GM19467 (cell line): ENCODE data around the gene TREX2.
A peak's percentile ranks its signal among the peaks of the same experiment; 100 is the strongest.

ENCODE experiments used
- ATAC-seq: cut with Tn5 transposase; IDR thresholded peaks from one replicate; pipeline ENCODE4 v1.9.1; 2021; ENCODE audit warnings: mild to moderate bottlenecking, moderate library complexity; ENCODE audit not compliant: unreplicated experiment

TREX2 gene

DNA sequence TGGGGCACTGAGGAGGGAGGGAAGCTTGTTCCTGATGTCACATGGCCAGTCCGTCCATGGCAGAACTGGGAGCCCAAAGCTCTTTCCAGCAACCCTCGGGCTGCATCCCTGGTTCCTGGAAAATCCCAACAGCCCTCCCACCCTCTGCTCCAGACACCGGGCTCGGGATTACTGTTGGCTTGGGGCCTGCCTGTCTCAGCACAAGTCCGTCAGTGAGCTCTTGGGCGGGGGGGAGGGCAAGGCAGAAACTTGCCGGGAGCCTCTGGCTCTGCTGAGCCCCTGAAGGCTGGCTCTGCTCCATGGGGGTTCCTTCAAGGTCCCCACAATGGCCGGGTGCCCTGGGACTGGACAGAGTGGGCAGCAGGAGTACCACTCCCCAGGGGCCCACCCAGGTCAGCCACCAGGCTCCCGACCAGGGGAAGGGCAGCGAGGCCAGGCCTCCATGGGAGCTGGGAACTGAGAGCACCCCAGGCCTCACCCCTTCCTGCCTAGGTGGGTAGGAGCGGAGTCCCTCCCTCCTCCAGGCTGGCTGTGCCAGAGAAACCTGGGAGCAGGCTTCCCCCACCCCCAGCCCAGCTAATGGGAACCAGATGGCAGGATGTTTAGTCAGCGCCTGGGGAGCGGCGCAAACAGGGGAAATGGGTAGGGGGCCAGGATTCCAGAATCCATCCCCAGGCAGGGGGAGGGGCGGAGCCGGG lies 31.0 kb upstream of the TREX2 start:
- no peak for ATAC-seq

DNA sequence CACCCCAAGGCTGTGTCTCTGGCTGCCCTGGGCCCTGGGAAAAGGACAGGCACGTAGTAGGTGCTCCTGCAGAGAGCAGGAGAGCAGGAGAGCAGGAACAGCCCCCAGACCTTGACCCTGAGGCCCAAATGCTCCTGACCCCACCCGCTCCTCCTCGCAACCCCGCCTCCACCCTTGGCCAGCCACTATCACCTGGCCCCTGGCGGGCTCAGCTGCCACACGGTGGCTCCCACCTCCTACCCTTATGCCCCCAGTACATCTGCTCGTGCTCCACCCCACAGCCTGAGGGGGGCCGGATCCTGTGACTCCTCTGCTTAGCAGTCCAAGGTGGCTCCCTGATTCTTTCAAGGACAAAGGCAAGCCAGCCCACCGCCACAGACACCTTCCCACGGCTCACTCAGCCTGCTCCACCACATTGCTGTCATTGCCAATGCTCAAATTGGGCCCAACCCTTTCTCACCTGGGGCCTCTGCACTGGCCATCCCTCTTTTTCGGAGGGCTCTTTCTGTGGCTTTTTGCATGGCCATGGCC lies 30.0 kb upstream of the TREX2 start:
- ATAC-seq: no peak

- ATAC-seq: no peak
Measured at GRCh38 chrX:153475271-153475670, 29.4 kb upstream of the TREX2 start.

DNA sequence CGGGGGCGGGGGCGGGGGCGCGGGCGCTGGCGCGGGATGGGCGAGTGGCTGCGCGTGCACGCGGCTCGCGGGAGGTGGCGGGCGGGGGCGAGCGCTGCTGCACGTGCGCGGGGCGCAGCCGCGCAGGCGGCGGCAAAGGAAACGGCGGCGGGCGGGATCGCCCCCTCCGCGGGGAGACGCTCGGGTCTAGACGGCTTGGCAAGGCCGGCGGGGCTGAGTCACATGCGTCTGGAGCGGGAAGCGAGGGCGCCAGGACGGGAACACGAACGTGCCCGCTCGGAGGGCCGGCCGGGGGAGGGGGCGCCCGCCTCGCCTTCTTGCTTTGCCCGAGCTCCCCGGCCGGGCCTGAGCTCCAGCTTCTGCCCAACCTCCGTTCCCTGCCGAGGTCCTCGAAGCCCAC lies 28.9 kb upstream of the TREX2 start:
- no peak for ATAC-seq

DNA sequence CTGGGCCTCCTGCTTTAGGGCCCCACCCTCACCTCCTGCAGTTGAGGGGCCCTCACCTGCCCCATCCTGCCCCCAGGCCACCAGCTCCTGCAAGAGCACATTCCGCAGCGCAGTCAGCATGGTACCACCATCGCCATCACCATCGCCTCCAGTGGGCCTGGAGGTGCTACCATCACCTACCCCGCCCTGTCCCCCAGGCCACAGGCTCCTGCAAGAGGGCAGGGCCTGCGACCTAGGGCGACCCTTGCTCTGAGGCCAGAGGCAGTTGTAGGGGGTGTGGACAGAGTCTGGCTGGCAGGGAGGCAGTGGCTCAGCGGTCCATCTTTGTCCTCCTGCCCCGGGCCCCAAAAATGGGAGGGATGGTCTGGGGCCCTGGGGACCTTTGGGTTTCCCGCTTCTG lies 28.4 kb upstream of the TREX2 start:
- ATAC-seq: no peak

DNA sequence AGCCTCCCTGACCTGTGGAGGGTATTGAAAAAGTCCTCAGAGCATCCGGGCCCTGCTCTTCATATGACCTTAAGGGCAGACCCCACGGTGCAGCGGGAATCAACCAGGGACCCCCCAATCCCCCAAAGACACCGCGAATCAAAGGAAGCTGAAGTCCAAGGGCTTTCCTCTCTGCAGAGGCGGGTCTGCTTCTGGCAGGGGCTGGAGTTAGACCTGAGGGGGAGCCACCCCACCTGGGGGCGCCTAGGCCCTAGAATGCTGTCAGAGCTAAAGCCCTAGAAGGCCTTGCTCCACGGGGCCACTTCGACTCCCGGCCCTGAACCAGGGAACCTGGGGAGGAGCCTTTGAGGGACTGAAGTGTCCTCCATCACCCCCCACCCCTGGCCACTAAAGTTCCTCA lies 27.3 kb upstream of the TREX2 start:
- ATAC-seq: no peak

- ATAC-seq: no peak
Measured at GRCh38 chrX:153471663-153472280, 25.9 kb upstream of the TREX2 start.

DNA sequence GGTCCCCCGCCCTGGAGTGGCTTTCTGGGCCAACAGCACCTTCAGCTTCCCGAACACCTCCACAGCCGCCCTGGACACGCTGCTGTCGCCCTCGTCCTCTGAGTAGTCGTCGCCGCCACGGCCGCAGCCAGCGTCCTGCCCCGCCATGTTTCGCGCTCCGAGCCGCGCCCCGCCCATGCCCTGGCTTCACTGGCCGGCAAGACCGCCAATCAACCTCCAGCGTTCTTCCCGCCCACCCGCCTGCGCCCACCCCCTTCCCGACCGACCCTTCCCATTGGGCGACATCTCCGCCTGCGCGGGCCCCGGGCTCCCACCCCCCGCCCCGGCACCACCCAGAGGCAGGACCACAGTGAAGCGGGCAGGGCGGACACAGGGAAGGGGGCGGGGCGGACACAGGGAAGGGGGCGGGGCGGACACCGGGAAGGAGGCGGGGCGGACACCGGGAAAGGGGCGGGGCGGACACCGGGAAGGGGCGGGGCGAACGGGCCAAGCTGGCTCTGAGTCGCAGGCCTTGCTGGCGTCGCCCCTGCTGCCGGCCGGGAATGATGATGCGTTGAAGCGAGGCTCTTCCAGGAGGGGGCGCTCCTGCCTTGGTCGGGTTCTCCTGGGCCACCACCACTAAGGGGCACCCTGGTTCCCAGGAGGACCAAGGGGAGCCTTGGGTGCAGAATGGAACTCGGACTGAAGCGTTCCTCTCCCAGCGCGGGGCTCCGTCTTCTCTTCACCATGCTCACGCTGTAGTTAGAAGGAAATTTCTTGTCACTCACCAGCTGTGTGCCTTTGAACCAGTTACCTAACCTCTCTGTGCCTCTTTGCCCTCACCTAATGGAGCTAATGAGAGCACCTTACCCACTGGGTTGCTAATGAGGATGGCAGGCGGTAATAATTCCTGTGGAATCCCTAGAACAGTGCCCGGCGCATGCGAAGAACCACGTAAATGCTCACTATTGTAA lies 24.8 kb upstream of the TREX2 start, which contains the start of gene HAUS7:
TSS of gene HAUS7 (minus strand) at position 166 of the 953 bp plus-strand sequence. CDS start at position 147, 19 bp downstream.
- ATAC-seq: peak; percentile 73

- ATAC-seq: peak; percentile 20
Measured at GRCh38 chrX:153469811-153470410, 24.1 kb upstream of the TREX2 start.

DNA sequence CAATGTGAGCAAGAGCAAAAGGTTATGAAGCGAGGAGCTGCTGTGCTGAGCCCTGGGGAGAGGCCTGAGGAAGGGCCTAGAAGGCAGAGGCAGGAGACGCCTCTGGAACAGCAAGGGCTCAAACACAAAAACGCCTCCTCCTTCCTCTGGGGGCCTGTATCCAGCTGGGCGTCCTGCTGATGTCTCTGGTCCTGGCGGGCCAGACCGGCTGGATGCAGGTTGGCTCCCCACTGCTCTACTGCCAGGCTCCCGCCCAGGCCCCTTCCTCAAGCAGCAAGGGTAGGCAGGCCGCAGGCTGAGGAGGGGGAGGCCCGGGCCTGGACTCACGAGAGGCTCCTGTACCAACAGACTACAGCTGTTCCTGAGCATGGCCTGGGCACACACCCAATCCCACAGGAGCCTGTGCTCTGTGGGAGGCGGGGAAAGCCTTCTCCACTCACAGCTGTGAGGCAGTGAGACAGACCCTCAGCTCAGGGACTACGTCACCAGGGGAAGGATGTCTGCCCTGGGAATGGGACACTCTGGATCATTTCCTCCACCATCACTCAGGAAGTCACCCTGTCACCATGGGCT lies 22.2 kb upstream of the TREX2 start:
- no peak for ATAC-seq

- ATAC-seq: no peak
Measured at GRCh38 chrX:153465691-153466380, 20.0 kb upstream of the TREX2 start.

DNA sequence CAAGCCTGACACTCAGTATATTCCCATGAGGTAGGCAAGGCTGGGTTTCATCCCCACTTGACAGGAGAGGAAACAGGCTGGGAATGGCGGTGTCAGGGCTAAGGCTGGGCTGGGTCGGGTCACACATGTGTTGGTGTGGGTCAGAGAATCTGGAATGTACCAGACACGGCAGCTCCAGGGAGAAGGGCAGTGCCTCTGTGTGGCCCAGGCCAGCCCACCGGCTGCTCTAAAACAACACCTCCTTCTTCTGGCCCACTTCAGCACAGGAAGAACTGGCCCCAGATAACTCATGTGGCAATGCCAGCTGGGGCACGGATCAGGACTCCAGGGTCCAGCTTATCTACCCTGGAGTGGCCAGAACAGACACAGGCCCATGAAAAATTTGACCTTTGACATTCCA lies 18.3 kb upstream of the TREX2 start:
- ATAC-seq: no peak

- ATAC-seq: no peak
Measured at GRCh38 chrX:153463556-153463955, 17.7 kb upstream of the TREX2 start.

GRCh38 chrX:153463031-153463430 lies 17.2 kb upstream of the TREX2 start:
- no peak for ATAC-seq

GRCh38 chrX:153462291-153462690 lies 16.4 kb upstream of the TREX2 start:
- no peak for ATAC-seq

DNA sequence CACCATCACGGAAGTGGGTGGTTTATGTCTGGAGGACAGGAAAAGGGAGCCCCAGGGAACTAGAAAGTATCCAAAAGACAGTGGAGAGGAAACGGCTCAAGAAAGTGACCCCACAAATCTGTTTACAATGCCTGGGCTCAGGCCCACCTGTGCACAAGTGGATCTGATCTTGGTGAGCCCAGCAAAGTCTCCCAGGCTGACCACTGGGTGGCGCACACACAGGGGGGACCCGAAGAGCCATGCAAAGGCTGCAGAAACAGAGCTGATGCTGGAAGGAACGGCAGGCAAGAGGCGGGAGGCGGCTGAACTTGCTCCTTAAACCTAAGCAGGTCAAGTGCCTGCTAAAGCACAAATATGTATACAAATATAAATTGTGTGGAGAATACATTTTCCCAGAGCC lies 15.0 kb upstream of the TREX2 start:
- ATAC-seq: no peak

DNA sequence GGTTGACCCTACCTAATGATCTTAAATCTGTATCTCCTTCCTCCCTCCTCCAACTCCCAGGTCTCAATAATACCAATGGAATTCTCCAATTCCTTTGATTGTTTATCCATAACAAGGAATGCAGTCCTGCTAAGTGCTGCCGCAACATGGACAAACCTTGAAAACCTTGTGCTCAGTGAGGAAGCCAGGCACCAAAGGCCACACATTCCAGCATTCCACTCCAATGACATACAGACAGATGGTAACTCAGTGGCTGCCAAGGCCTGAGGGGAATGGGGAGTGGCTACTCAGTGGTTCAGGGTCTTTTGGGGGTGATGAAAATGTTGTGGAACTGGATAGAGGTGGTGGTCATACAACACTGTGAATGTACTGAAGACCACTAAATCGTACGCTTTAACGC lies 14.1 kb upstream of the TREX2 start:
- no peak for ATAC-seq

DNA sequence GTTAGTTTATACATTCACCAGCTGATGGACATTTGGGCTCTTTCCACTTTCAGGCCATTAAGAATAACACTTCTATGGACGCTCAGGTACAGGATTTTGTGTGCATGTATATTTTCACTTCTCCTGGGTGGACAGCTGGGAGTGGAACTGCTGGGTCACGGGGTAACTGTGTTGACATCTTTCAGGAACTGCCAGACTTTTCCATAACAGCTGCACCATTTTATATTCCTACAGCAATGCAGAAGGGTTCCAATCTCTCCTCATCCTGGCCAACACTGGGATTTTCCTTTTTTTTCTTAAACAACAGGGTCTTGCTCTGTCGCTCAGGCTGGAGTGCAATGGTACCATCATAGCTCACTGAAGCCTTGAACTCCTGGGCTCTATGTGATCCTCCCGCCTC lies 12.6 kb upstream of the TREX2 start:
- ATAC-seq: no peak

DNA sequence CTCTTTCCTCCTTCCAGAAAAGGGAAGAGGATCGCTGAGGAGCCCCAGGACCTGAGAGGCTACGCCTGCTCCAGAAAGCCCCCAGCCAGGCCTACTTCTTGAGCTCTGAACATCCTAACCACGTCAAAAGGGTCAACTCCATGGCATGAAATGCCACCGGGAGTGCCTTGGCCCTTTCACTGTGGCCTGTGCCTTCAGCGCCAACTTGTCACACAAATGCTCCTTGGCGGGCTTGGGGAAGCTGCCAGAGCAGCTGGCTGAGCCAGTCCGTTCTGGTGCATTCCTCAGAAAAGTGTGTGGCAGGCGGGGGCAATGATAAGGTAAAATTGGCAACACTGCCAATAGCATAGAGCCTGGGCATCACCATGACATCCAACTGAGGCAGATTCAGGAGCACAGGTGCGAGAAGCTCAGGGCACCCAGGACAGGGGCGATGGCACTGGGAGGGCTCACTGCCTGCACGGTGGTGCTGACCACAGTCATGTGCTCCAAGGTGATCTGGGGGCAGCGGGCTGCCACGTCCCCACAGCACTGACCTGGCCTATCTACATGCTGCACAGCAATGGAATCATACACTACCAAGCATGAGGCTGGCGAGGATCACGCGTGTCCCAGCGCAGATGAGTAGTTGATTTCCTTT lies 12.1 kb upstream of the TREX2 start:
- ATAC-seq: no peak
